H1 (cell line): ENCODE data around the gene CASK. TPM values are rescaled to one million over a fixed set of nuclear protein-coding genes. Genes with fewer than 3 reads are reported as not detected.

ENCODE experiments used
- CTCF ChIA-PET: fragments of 300-600 bp; sonication (Branson Sonifier 250); formaldehyde crosslinking; loops from one replicate; lab custom pipeline; 2021; ENCODE audit not compliant: partially characterized antibody; lab: Charles Lee
- POLR2A ChIA-PET: fragments of 300-600 bp; sonication (Branson Sonifier 250); formaldehyde crosslinking; loops from one replicate; lab custom pipeline; 2021; ENCODE audit warnings: inconsistent platforms; ENCODE audit not compliant: partially characterized antibody; lab: Charles Lee
- DNase-seq, 2 experiments: peaks; one replicate each; pipeline versions ENCODE4 v3.0.0 to v3.0.0-alpha.2; 2010 to 2022; ENCODE audit warnings: low spot score in 2 of 2, low read depth in 1 of 2, mixed read lengths in 1 of 2
- FAIRE-seq: peaks from 2 replicates; lab custom pipeline; 2011; peaks lifted over from hg19 to GRCh38; lab: Jason Lieb, UNC
- H2AFZ ChIP-seq: 2 replicates; pipeline ENCODE4 v1.8.1; 2012; ENCODE audit warnings: low read length, inconsistent platforms
- H2AK5ac ChIP-seq: 2 replicates; pipeline ENCODE4 v1.6.1; 2013; ENCODE audit warnings: low read depth, low read length
- H2BK120ac ChIP-seq: replicated peaks from 2 replicates; pipeline ENCODE3; 2013; ENCODE audit warnings: low read depth, low read length, inconsistent platforms
- H2BK12ac ChIP-seq: 2 replicates; pipeline ENCODE4 v1.6.1; 2013; ENCODE audit warnings: low read depth, low read length
- H2BK15ac ChIP-seq: 2 replicates; pipeline ENCODE4 v1.6.1; 2013; ENCODE audit warnings: low read length
- H2BK20ac ChIP-seq: 2 replicates; pipeline ENCODE4 v1.6.1; 2013; ENCODE audit warnings: low read length
- H2BK5ac ChIP-seq: 2 replicates; pipeline ENCODE4 v1.6.1; 2013; ENCODE audit warnings: low read depth, low read length
- H3K14ac ChIP-seq: 2 replicates; pipeline ENCODE4 v1.6.1; 2013; ENCODE audit warnings: inconsistent platforms; ENCODE audit not compliant: insufficient read length
- H3K18ac ChIP-seq: 2 replicates; pipeline ENCODE4 v1.6.1; 2013; ENCODE audit warnings: low read length; ENCODE audit errors: extremely low read depth
- H3K23ac ChIP-seq: 2 replicates; pipeline ENCODE4 v1.6.1; 2013; ENCODE audit warnings: inconsistent platforms; ENCODE audit not compliant: insufficient read length
- H3K23me2 ChIP-seq: 2 replicates; pipeline ENCODE4 v1.6.1; 2013; ENCODE audit warnings: low read depth, low read length
- H3K27ac ChIP-seq: 2 replicates; pipeline ENCODE4 v1.6.1; 2011; ENCODE audit warnings: low read depth, low read length, inconsistent platforms
- H3K27me3 ChIP-seq, 4 experiments: replicated peaks in 1 of 4; 1 replicate in 1 of 4; 2 replicates in 3 of 4; pipeline versions ENCODE4 v1.6.1 to v1.8.1; 2011 to 2013; ENCODE audit warnings: low read length in 3 of 4, mild to moderate bottlenecking in 3 of 4, inconsistent platforms in 2 of 4, mixed read lengths in 2 of 4, moderate library complexity in 1 of 4; ENCODE audit not compliant: control insufficient read depth in 3 of 4, insufficient read depth in 3 of 4; ENCODE audit errors: extremely low read depth in 1 of 4
- H3K36me3 ChIP-seq, 4 experiments: 2 replicates each; pipeline versions ENCODE4 v1.6.1 to v1.8.1; 2011 to 2013; ENCODE audit warnings: mild to moderate bottlenecking in 4 of 4, low read length in 3 of 4, moderate library complexity in 2 of 4, control low read depth in 1 of 4, inconsistent platforms in 1 of 4; ENCODE audit not compliant: insufficient read depth in 4 of 4, control insufficient read depth in 2 of 4
- H3K4ac ChIP-seq: replicated peaks from 2 replicates; pipeline ENCODE3; 2013; ENCODE audit warnings: low read length, low read depth, mixed read lengths, inconsistent platforms; ENCODE audit not compliant: insufficient read length
- H3K4me1 ChIP-seq, 4 experiments: replicated peaks in 1 of 4; 1 replicate in 1 of 4; 2 replicates in 3 of 4; pipeline versions ENCODE4 v1.6.1 to v1.8.1; 2011 to 2013; ENCODE audit warnings: low read length in 3 of 4, inconsistent platforms in 2 of 4, mixed read lengths in 1 of 4; ENCODE audit not compliant: insufficient read depth in 4 of 4, control insufficient read depth in 3 of 4
- H3K4me2 ChIP-seq, 2 experiments: 2 replicates each; pipeline versions ENCODE4 v1.6.1 to v1.8.1; 2011 to 2013; ENCODE audit warnings: low read depth in 2 of 2, low read length in 2 of 2, control low read depth in 1 of 2, inconsistent platforms in 1 of 2, mild to moderate bottlenecking in 1 of 2; ENCODE audit not compliant: insufficient read depth in 1 of 2
- H3K4me3 ChIP-seq, 4 experiments: fragments of 200-600, 300-600 bp in 1 of 4; sonication (generic), shearing (Covaris generic), sonication (Bioruptor Twin) in 1 of 4; 2 replicates each; pipeline versions ENCODE4 v1.5.1 to v1.8.1; 2011 to 2016; ENCODE audit warnings: low read length in 4 of 4, low read depth in 3 of 4, control low read depth in 2 of 4, inconsistent platforms in 2 of 4, mild to moderate bottlenecking in 2 of 4, mixed read lengths in 1 of 4, moderate library complexity in 1 of 4; ENCODE audit not compliant: insufficient read depth in 2 of 4; ENCODE audit errors: extremely low read depth in 1 of 4
- H3K56ac ChIP-seq: replicated peaks from 2 replicates; pipeline ENCODE3; 2013; ENCODE audit warnings: low read depth, mild to moderate bottlenecking, mixed read lengths, low read length, inconsistent platforms; ENCODE audit not compliant: insufficient read length
- H3K79me1 ChIP-seq: 2 replicates; pipeline ENCODE4 v1.6.1; 2013; ENCODE audit warnings: low read depth, low read length, control low read depth
- H3K79me2 ChIP-seq, 2 experiments: 2 replicates each; pipeline versions ENCODE4 v1.6.1 to v1.8.1; 2012 to 2013; ENCODE audit warnings: low read length in 2 of 2, mild to moderate bottlenecking in 2 of 2, inconsistent platforms in 1 of 2; ENCODE audit not compliant: insufficient read depth in 2 of 2, control insufficient read depth in 1 of 2
- H3K9ac ChIP-seq, 4 experiments: replicated peaks in 1 of 4; 1 replicate in 1 of 4; 2 replicates in 3 of 4; pipeline versions ENCODE4 v1.6.1 to v1.8.1; 2011 to 2013; ENCODE audit warnings: low read depth in 3 of 4, low read length in 3 of 4, control low read depth in 2 of 4, mild to moderate bottlenecking in 2 of 4, moderate library complexity in 2 of 4, inconsistent platforms in 1 of 4; ENCODE audit errors: extremely low read depth in 1 of 4
- H3K9me3 ChIP-seq, 2 experiments: 2 replicates each; pipeline versions ENCODE4 v1.6.1 to v1.8.1; 2012 to 2013; ENCODE audit warnings: mild to moderate bottlenecking in 2 of 2, moderate library complexity in 2 of 2, control low read depth in 1 of 2, inconsistent platforms in 1 of 2, low read depth in 1 of 2, low read length in 1 of 2, mixed read lengths in 1 of 2; ENCODE audit not compliant: insufficient read depth in 2 of 2
- H4K20me1 ChIP-seq, 2 experiments: replicated peaks in 1 of 2; 2 replicates each; pipeline versions ENCODE3 to v1.8.1; 2011 to 2013; ENCODE audit warnings: inconsistent platforms in 2 of 2, low read length in 2 of 2, mild to moderate bottlenecking in 1 of 2; ENCODE audit not compliant: insufficient read depth in 2 of 2, control insufficient read depth in 1 of 2
- H4K5ac ChIP-seq: 2 replicates; pipeline ENCODE4 v1.6.1; 2013; ENCODE audit warnings: low read length, low read depth, mixed read lengths, inconsistent platforms; ENCODE audit not compliant: insufficient read length
- H4K8ac ChIP-seq: 2 replicates; pipeline ENCODE4 v1.8.0; 2013; ENCODE audit warnings: mild to moderate bottlenecking, moderate library complexity, low read length, inconsistent platforms; ENCODE audit not compliant: insufficient read depth; ENCODE audit errors: extremely low read depth
- H4K91ac ChIP-seq: replicated peaks from 2 replicates; pipeline ENCODE3; 2013; ENCODE audit warnings: low read length, mixed read lengths, inconsistent platforms; ENCODE audit not compliant: insufficient read length
- CEBPB ChIP-seq: IDR thresholded peaks from 2 replicates; pipeline ENCODE4 v1.6.1; 2012; ENCODE audit warnings: low read depth, low read length
- FOSL1 ChIP-seq: IDR thresholded peaks from 2 replicates; pipeline ENCODE4 v1.6.1; 2011; ENCODE audit warnings: mild to moderate bottlenecking, low read depth, low read length, moderate library complexity; ENCODE audit not compliant: insufficient read depth
- GABPA ChIP-seq: IDR thresholded peaks from 2 replicates; pipeline ENCODE4 v1.6.1; 2011; ENCODE audit warnings: mild to moderate bottlenecking, low read length, moderate library complexity, borderline replicate concordance; ENCODE audit not compliant: insufficient read depth
- GTF2F1 ChIP-seq: IDR thresholded peaks from 2 replicates; pipeline ENCODE4 v1.6.1; 2012; ENCODE audit warnings: low read depth, low read length, improper control_type of control experiment, borderline replicate concordance
- MAFK ChIP-seq: IDR thresholded peaks from 2 replicates; pipeline ENCODE4 v1.6.1; 2012; ENCODE audit warnings: low read depth, mild to moderate bottlenecking, improper control_type of control experiment, low read length
- POLR2A ChIP-seq, 2 experiments: IDR thresholded peaks; 1 replicate in 1 of 2; 2 replicates in 1 of 2; pipeline ENCODE4 v1.6.1; 2011; ENCODE audit warnings: low read depth in 2 of 2, low read length in 2 of 2, mild to moderate bottlenecking in 2 of 2; ENCODE audit errors: control extremely low read depth in 1 of 2
- RBBP5 ChIP-seq: IDR thresholded peaks from 2 replicates; pipeline ENCODE4 v1.7.1; 2012; ENCODE audit warnings: low read depth, mild to moderate bottlenecking, inconsistent platforms, low read length, moderate library complexity, borderline replicate concordance
- SIN3A ChIP-seq, 2 experiments: IDR thresholded peaks in 1 of 2; conservative IDR thresholded peaks in 1 of 2; 2 replicates each; pipeline ENCODE4 v1.6.1; 2011 to 2012; ENCODE audit warnings: low read length in 2 of 2, improper control_type of control experiment in 1 of 2, low read depth in 1 of 2, mild to moderate bottlenecking in 1 of 2
- SIRT6 ChIP-seq: IDR thresholded peaks from one replicate; pipeline ENCODE4 v1.7.1; 2012; ENCODE audit warnings: low read length, inconsistent platforms
- SP1 ChIP-seq: IDR thresholded peaks from 2 replicates; pipeline ENCODE4 v1.6.1; 2011; ENCODE audit warnings: low read depth, low read length
- SP2 ChIP-seq: IDR thresholded peaks from 2 replicates; pipeline ENCODE4 v1.6.1; 2012; ENCODE audit warnings: mild to moderate bottlenecking, low read length, inconsistent platforms
- SRF ChIP-seq: IDR thresholded peaks from 2 replicates; pipeline ENCODE4 v1.6.1; 2011; ENCODE audit warnings: mild to moderate bottlenecking, low read depth, low read length, moderate library complexity
- TAF7 ChIP-seq: optimal IDR thresholded peaks from 2 replicates; pipeline ENCODE3; 2011; ENCODE audit warnings: low read depth, mild to moderate bottlenecking, inconsistent platforms, low read length, moderate library complexity, borderline replicate concordance
- WGBS, 2 experiments: shearing (Covaris generic) in 1 of 2; methylation state at CpG; one replicate each; pipeline versions ENCODE4 v1.1.6 to v1.1.7; 2013 to 2015; ENCODE audit warnings: low lambda C conversion rate in 2 of 2, mixed read lengths in 2 of 2, inconsistent platforms in 1 of 2, low coverage in 1 of 2, missing lambda C conversion rate in 1 of 2; ENCODE audit not compliant: insufficient replicate concordance in 2 of 2, insufficient coverage in 1 of 2, insufficient read length in 1 of 2; ENCODE audit errors: extremely low coverage in 1 of 2, missing lambda C conversion rate in 1 of 2; 5-methylcytosine and 5-hydroxymethylcytosine counted together
- polyA plus RNA-seq, 7 experiments: library from polyadenylated mRNA; depleted of rRNA in 3 of 7; stranded (reverse) in 5 of 7; unstranded in 2 of 7; fragments of >200 nt in 5 of 7; fragments of 200-250 nt in 2 of 7; gene quantifications; 1 replicate in 5 of 7; 2 replicates in 1 of 7; 4 replicates in 1 of 7; pipeline versions ENCODE4 v1.2.1 to v1.2.3, GENCODE V29; 2011 to 2013; ENCODE audit warnings: missing spikeins in 2 of 7, mixed read lengths in 2 of 7
- total RNA-seq: library from RNA; stranded (reverse); fragmentation: NEBNext Ultra II Directional; extraction: Animal tissue kit (Norgen Biotek cat#: 25700); gene quantifications from 2 replicates; pipeline ENCODE4 v1.2.1, GENCODE V29; 2021

Gene CASK
- total and polyA plus RNA-seq, 2 of the 8 experiments (the other 6 are each of a cell fraction or from before 2014, with no cell fraction given), result 21.6 to 55.1 TPM

GRCh38 chrX:41913476-41913875 lies 9.9 kb downstream of the CASK start:
- Histone ChIP-seq H3K9me3 (no peaks in the 10 kb centered on the region), H4K91ac (no peak overlapping the region), H3K4me1 (peaks cover 0 to 4% (median 0%) of the 10 kb centered on the region in 4 experiments; a peak in 1 of 7 replicates), H3K56ac (no peak overlapping the region), H3K36me3 (no peaks in the 10 kb centered on the region), H3K14ac (no peak overlapping the region), H3K23ac (no peak overlapping the region), H3K27ac (no peak overlapping the region), H3K79me2 (peaks cover 0 to 78% of the 10 kb centered on the region in 2 experiments; a peak in 2 of 4 replicates), H3K4me3 (no peak overlapping the region), H3K27me3 (no peaks in the 10 kb centered on the region), H2AFZ (no peak overlapping the region), H3K4ac (no peak overlapping the region), H3K18ac (no peak overlapping the region), H4K20me1 (peaks cover 0 to 2% of the 10 kb centered on the region in 2 experiments), H2BK20ac (no peak overlapping the region), H3K23me2 (no peaks in the 10 kb centered on the region), H3K79me1 (no peaks in the 10 kb centered on the region), H3K9ac (no peak overlapping the region), H2BK12ac (no peak overlapping the region), H2AK5ac (no peak overlapping the region), H4K8ac (no peak overlapping the region), H2BK5ac (no peak overlapping the region), H2BK15ac (no peak overlapping the region), H3K4me2 (no peak overlapping the region), H2BK120ac (no peak overlapping the region), H4K5ac (no peak overlapping the region)
- ChIA-PET POLR2A (no interaction called here), CTCF (no interaction called here)
- 90% methylated on average over 1 of the region's 1 CpG; no CpG with 5 or more reads in 1 of the 2 experiments for WGBS, 2 experiments
- DNase-seq, result no peak
- FAIRE-seq, result no peak
- TF ChIP-seq SRF (no peak), GTF2F1 (no peak), SP2 (no peak), MAFK (no peak), CEBPB (no peak), RBBP5 (no peak), SIN3A (conservative IDR thresholded peaks at IDR 0.05 in 1 of 2, IDR thresholded peaks at IDR 0.05 in 1 of 2; ENCODE audit: low read depth in 1 of 2, low read length in 2 of 2) (no peak), POLR2A (IDR thresholded peaks at IDR 0.05; ENCODE audit: control extremely low read depth in 1 of 2, low read depth in 2 of 2, low read length in 2 of 2) (no peak), SIRT6 (no peak), FOSL1 (no peak), SP1 (no peak), GABPA (no peak), TAF7 (no peak)
